Endodermal cell (in vitro differentiated cells): Measurements from ENCODE around the gene JADE1. TPM values are rescaled to one million over a fixed set of nuclear protein-coding genes. Genes with fewer than 3 reads are reported as not detected.

Experiments used
- DNase-seq: peaks from one replicate; pipeline ENCODE4 v3.0.0-alpha.2; 2017
- H3K27ac ChIP-seq: 2 replicates; pipeline ENCODE4 v1.5.1; 2013; ENCODE audit warnings: mild to moderate bottlenecking, low read depth, low read length, moderate library complexity
- H3K27me3 ChIP-seq: 2 replicates; pipeline ENCODE4 v1.6.1; 2013; ENCODE audit warnings: mild to moderate bottlenecking, low read length, moderate library complexity; ENCODE audit not compliant: insufficient read depth, control insufficient read depth, poor library complexity, severe bottlenecking
- H3K36me3 ChIP-seq: 2 replicates; pipeline ENCODE4 v1.7.0; 2013; ENCODE audit warnings: mild to moderate bottlenecking, low read length, moderate library complexity; ENCODE audit not compliant: control insufficient read depth, insufficient read depth
- H3K4me1 ChIP-seq: one replicate; pipeline ENCODE4 v1.7.0; 2013; ENCODE audit warnings: low read length; ENCODE audit not compliant: control insufficient read depth, insufficient read depth
- H3K4me3 ChIP-seq: 2 replicates; pipeline ENCODE4 v1.5.1; 2013; ENCODE audit warnings: mild to moderate bottlenecking, low read length, moderate library complexity
- H3K9ac ChIP-seq: 2 replicates; pipeline ENCODE4 v1.6.1; 2013; ENCODE audit warnings: mild to moderate bottlenecking, low read length, moderate library complexity; ENCODE audit not compliant: poor library complexity, severe bottlenecking; ENCODE audit errors: extremely low read depth
- H3K9me3 ChIP-seq: 2 replicates; pipeline ENCODE4 v1.6.1; 2013; ENCODE audit warnings: mild to moderate bottlenecking, low read length, moderate library complexity; ENCODE audit not compliant: control insufficient read depth
- H3K27ac Mint-ChIP-seq: 2 replicates; pipeline ENCODE4 v1.8.0; 2020; ENCODE audit warnings: mixed read lengths
- H3K27me3 Mint-ChIP-seq: 2 replicates; pipeline ENCODE4 v1.8.0; 2021; ENCODE audit warnings: mild to moderate bottlenecking, mixed read lengths; ENCODE audit not compliant: insufficient read depth
- H3K36me3 Mint-ChIP-seq: 2 replicates; pipeline ENCODE4 v1.8.0; 2020; ENCODE audit warnings: low read depth, mixed read lengths
- H3K4me1 Mint-ChIP-seq: 2 replicates; pipeline ENCODE4 v1.8.0; 2020; ENCODE audit warnings: mixed read lengths
- H3K4me3 Mint-ChIP-seq: 2 replicates; pipeline ENCODE4 v1.8.0; 2020; ENCODE audit warnings: mild to moderate bottlenecking, moderate library complexity, mixed read lengths
- H3K9me3 Mint-ChIP-seq: 2 replicates; pipeline ENCODE4 v1.8.0; 2020; ENCODE audit warnings: mild to moderate bottlenecking, mixed read lengths
- CTCF ChIP-seq: fragments of 200-600 bp; sonication (generic); conservative IDR thresholded peaks from 2 replicates; pipeline ENCODE4 v1.5.0; 2021; ENCODE audit warnings: antibody characterized with exemption, mild to moderate bottlenecking
- WGBS, 2 experiments: methylation state at CpG; one replicate each; pipeline versions ENCODE4 v1.1.5 to v1.1.7; 2013; ENCODE audit warnings: missing lambda C conversion rate in 2 of 2, mixed read lengths in 1 of 2; ENCODE audit not compliant: insufficient coverage in 1 of 2, insufficient read length in 1 of 2; 5-methylcytosine and 5-hydroxymethylcytosine counted together
- total RNA-seq, 2 donors: library from RNA; stranded (reverse); fragmentation: NEBNext Ultra II Directional in 1 of 2; extraction: Animal tissue kit (Norgen Biotek cat#: 25700) in 1 of 2; gene quantifications; 2 replicates in 1 of 2; 3 replicates in 1 of 2; pipeline ENCODE4 v1.2.1, GENCODE V29; 2021

The JADE1 gene
- total RNA-seq, 2 donors from 2014 or later: 48.5 to 50.8 TPM

- H3K36me3 ChIP-seq: no peaks in the 10 kb centered on the region
- Mint-ChIP-seq H3K36me3 (no peaks in the 10 kb centered on the region), H3K27ac (no peak overlapping the region), H3K4me1 (no peaks in the 10 kb centered on the region), H3K27me3 (no peaks in the 10 kb centered on the region), H3K4me3 (no peak overlapping the region), H3K9me3 (no peaks in the 10 kb centered on the region)
- WGBS, 2 experiments: 91% methylated on average over 3 of the region's 3 CpGs; no CpG with 5 or more reads in 1 of the 2 experiments
- H3K4me1 ChIP-seq: no peaks in the 10 kb centered on the region
- TF ChIP-seq CTCF: no peak
- no peak for DNase-seq
- no peak overlapping the region for H3K27ac ChIP-seq
- H3K4me3 ChIP-seq: no peak overlapping the region
- no peaks in the 10 kb centered on the region for H3K27me3 ChIP-seq
- H3K9ac ChIP-seq: no peak overlapping the region
- no peaks in the 10 kb centered on the region for H3K9me3 ChIP-seq
These were observed 112.5 kb downstream of the JADE1 start for GRCh38 chr4:128921954-128922353.
